Inflammatory macrophage treated with lipopolysaccharide for 4 hours (primary cell): Measurements from ENCODE around the gene POLR2E.

Experiments used
- DNase-seq: peaks from one replicate; pipeline ENCODE4 v3.0.0-alpha.2; 2020

Gene POLR2E

DNA sequence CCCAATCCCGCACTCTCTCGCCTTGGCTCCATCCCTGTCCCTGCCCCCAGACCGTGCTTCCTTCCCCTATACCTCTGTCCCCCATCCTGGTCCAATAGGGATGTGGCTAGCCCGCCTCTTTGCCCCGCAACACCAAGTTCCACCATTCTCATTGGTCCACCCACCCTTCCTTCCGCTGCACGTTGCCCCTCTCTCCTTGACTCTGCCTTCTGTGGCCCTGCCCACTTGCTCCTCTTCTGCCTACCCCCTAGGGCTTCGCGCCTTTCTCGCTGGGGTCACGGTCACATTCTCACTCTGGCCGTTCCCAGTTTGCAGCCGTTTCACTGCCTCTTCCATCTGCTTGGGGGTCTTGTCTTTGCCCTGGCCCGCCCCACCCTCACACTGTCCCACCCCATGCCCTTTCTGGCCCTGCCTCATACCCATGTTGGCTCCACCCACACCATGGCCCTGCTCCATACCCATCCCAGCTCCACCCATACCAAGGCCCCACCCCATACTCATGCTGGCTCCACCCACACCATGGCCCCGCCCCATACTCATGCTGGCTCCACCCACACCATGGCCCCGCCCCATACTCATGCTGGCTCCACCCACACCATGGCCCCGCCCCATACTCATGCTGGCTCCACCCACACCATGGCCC lies 32.7 kb downstream of the POLR2E start:
- no peak for DNase-seq

- DNase-seq = no peak
Measured at GRCh38 chr19:1061987-1062386, 33.2 kb downstream of the POLR2E start.

DNA sequence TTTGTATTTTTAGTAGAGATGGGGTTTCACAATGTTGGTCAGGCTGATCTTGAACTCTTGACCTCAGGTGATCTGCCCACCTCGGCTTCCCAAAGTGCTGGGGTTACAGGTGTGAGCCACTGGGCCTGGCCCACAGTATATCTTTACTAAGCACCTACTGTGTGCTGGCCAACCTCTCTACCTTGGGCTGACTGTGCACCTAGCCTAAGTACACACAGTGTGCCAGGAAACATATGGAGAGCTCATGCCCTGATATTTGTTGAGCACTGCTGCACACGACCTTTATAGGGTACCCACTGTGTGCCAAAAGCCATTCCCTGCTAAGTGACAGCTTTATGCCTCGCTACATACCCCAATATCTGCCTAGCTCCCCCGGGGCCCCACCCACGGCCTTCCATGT lies 34.5 kb downstream of the POLR2E start:
- no peak for DNase-seq

DNA sequence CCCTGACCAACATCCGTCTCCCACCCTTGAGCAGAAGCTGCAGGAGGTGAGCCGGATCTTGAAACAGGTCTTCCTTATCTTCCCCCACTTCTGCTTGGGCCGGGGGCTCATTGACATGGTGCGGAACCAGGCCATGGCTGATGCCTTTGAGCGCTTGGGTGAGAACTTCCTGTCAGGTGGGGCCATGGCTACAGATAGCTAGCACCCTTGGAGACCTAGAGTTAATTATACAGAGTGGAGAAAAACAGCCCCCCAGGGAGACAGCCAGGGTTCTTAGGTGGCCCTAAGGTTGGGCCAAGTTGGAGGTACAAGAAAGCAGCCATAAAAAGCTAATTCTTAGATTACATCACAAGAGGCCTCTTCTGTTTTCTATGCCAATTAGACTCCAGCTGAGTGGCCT lies 37.1 kb downstream of the POLR2E start:
- DNase-seq = no peak

DNA sequence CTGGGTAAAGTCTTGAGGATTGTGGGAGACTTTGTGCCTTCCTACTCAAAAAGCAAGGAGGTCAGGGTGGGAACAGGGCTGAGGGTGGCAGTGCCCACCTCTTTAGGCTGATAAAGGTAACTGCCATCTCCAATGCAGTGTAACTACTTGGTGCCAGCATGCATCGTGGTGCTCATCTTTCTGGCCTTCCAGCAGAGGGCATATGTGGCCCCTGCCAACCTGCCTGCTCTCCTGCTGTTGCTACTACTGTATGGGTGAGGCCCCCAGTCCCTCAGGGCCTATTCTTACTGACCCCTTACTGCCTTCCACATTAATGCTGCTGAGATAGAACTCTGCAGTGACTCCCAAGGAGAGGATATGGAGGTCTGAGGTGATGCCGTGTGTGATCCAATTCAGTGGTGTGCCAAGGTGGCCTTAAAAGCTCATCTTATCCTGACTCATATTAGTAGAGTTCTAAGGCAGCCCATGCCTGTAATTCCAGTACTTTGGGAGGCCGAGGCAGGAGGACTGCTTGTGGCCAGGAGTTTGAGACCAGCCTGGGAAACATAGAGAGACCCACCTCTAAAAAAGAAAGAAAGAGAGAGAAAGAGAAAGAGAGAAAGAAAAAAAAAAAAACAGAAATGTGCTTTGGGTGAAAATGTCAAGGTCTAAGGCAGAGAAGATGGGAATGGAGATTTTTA lies 37.9 kb downstream of the POLR2E start:
- peak; percentile 46 for DNase-seq

GRCh38 chr19:1055886-1056620 lies 39.1 kb downstream of the POLR2E start:
- DNase-seq = no peak

GRCh38 chr19:1055028-1055425 lies 40.1 kb downstream of the POLR2E start:
- no peak for DNase-seq

DNA sequence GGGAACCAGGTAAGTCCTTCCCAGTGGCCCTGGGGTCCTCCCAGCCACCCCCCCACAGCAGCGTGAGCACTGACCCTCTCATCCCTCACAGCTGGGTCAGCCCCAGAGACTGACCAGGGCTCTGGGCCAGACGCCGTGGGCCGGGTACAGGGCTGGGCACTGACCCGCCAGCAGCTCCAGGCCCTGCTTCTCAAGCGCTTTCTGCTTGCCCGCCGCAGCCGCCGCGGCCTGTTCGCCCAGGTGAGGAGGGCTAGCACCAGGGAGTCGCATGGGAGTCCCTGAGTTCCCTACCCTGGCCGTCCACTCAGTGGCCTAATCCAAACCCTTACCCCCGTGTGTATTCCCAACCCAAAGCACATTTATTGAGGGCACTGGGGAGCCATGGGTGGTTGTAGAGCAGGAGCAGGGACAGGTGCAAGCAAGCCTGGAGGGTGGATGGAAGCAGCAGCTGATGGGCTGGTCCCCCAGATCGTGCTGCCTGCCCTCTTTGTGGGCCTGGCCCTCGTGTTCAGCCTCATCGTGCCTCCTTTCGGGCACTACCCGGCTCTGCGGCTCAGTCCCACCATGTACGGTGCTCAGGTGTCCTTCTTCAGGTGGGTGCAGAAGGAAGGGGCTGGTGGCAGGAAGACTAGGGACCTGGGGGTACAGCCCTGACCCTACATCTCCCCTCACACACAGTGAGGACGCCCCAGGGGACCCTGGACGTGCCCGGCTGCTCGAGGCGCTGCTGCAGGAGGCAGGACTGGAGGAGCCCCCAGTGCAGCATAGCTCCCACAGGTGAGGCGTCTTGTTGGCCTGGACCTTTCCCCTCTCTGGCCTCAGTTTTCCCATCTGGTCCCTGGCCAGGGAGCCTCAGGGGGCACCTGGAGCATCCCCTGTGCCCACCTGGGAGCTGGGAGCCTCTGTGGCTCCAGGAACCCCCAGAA lies 40.8 kb downstream of the POLR2E start:
- DNase-seq = no peak

DNA sequence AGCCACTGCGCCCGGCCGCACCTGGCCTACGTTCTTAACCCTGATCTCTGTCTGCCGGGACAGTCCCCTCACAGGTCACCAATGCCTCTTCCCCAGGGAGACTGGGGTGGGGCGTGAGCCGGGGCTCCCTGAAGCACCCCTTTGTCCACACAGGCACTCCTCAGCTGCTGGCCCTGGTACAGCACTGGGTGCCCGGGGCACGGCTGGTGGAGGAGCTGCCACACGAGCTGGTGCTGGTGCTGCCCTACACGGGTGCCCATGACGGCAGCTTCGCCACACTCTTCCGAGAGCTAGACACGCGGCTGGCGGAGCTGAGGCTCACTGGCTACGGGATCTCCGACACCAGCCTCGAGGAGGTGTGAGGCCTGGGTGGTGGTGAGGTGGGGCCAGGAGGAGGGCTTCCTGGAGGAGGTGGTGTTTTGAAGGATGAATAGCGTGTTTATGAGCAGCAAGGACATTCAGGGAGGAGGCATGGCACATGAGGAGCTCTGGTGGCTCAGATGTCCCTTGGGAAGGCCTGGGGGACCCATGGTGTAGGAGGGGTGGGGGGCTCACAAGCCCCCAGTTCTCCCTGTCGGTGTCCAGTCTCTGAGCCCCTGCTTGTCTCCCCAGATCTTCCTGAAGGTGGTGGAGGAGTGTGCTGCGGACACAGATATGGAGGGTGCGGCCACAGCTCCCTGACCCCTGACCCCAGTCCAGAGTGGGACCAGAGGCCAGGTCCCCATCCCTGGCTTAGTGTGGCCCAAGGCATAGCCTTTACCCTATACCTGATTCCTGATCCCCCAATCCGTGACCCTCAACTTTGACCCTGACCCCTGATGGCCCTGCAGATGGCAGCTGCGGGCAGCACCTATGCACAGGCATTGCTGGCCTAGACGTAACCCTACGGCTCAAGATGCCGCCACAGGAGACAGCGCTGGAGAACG lies 41.7 kb downstream of the POLR2E start:
- no peak for DNase-seq

GRCh38 chr19:1052349-1052975 lies 42.7 kb downstream of the POLR2E start:
- DNase-seq = no peak

GRCh38 chr19:1051791-1052190 lies 43.4 kb downstream of the POLR2E start:
- no peak for DNase-seq

- DNase-seq = no peak
Measured at GRCh38 chr19:1050989-1051788, 44.0 kb downstream of the POLR2E start.

GRCh38 chr19:1049800-1050199 lies 45.4 kb downstream of the POLR2E start:
- no peak for DNase-seq

DNA sequence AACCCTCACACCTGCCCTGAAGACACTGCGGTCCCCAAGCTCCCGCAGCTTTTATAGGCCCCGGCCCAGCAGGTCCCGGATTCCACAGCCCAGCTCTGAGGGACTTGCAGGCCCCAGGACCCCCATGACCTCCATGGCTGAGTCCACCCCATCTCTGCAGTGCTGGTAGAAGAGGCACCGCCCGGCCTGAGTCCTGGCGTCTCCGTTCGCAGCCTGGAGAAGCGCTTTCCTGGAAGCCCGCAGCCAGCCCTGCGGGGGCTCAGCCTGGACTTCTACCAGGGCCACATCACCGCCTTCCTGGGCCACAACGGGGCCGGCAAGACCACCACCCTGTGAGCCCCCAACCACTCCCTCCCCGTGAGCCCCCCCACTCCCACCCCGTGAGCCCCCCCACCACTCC lies 46.1 kb downstream of the POLR2E start:
- no peak for DNase-seq

GRCh38 chr19:1047696-1048147 lies 47.5 kb downstream of the POLR2E start:
- no peak for DNase-seq

- no peak for DNase-seq
Measured at GRCh38 chr19:1046836-1047695, 48.1 kb downstream of the POLR2E start.

- DNase-seq = no peak
Measured at GRCh38 chr19:1046117-1046626, 49.0 kb downstream of the POLR2E start.

DNA sequence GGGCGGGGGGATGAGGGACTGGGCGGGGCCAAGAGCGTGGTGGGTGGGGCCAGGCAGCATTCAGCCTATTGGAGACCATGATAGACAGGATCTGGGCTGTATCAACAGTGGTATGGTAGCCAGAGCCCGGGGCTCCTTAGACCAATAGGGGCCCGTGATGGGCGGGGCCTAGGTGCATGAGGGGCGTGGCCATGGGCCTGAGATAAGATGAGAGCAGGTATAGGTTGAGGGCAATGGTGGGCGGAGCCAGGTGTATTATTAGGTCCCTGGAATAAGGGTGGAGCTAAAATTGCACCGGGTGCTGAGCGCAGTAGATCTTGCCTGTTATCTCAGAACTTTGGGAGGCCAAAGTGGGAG lies 50.0 kb downstream of the POLR2E start:
- peak; percentile 56 for DNase-seq
